ENCODE results near the gene CDIP1.

GRCh38 chr16:4515611-4516233 lies 22.9 kb downstream of the CDIP1 start:
- no peak for TF ChIP-seq CTCF (IDR thresholded peaks at IDR 0.05)
- TF ChIP-seq POLR2A (IDR thresholded peaks at IDR 0.05), result no peak
